ENCODE measurements around the gene TSGA10IP.

DNA sequence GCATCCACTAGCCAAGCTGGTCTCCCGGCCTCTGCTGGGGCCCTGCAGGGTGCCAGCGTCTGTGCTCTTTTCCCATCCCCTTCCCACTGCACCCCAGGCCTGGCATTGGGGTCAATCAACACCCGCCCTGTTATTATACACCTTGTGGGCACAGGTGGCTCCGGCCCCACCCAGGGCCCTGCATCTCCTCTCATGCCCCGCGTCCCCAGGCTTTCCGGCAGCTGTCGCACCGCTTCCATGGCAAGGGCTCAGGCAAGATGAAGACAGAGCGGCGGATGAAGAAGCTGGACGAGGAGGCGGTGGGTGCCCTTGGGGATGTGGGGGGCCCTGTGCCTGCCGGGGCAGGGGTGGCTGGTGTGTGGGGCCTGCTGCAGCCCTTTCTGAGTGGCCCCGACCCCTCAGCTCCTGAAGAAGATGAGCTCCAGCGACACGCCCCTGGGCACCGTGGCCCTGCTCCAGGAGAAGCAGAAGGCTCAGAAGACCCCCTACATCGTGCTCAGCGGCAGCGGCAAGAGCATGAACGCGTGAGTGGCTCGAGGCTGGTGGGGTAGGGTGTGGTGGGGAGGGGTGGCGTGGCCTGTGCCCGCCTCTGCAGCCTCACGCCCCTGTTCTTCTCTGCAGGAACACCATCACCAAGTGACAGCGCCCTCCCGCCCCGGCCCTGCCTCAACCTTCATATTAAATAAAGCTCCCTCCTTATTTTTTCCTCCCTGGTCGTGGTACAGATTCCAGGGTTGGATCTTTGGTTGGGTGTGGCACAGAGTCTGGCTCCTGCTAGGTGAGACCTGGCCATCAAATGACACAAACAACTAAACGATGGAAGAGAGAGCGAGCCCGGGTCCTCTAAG, 33.3 kb downstream of the TSGA10IP start:
- TF ChIP-seq, protein P1, sequence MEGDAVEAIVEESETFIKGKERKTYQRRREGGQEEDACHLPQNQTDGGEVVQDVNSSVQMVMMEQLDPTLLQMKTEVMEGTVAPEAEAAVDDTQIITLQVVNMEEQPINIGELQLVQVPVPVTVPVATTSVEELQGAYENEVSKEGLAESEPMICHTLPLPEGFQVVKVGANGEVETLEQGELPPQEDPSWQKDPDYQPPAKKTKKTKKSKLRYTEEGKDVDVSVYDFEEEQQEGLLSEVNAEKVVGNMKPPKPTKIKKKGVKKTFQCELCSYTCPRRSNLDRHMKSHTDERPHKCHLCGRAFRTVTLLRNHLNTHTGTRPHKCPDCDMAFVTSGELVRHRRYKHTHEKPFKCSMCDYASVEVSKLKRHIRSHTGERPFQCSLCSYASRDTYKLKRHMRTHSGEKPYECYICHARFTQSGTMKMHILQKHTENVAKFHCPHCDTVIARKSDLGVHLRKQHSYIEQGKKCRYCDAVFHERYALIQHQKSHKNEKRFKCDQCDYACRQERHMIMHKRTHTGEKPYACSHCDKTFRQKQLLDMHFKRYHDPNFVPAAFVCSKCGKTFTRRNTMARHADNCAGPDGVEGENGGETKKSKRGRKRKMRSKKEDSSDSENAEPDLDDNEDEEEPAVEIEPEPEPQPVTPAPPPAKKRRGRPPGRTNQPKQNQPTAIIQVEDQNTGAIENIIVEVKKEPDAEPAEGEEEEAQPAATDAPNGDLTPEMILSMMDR (IDR thresholded peaks at IDR 0.05; ENCODE audit: borderline replicate concordance, extremely low read depth, low read length, poor library complexity, severe bottlenecking): no peak
- no peak for TF ChIP-seq EZH2 (IDR thresholded peaks at IDR 0.05; ENCODE audit: borderline replicate concordance, low read depth, low read length, severe bottlenecking)

Data from DND-41 (cell line).